Peyer's patch (tissue), 4 donors: ENCODE measurements around the gene THADA. TPM values are rescaled to one million over a fixed set of nuclear protein-coding genes. Genes with fewer than 3 reads are reported as not detected.
"Not testable (repeated sequence)": the region's sequence is repeated elsewhere in the genome, so short reads cannot be mapped to it uniquely, and the experiment has no call there.

ENCODE experiments used
- DNase-seq, 3 donors: peaks; one replicate each; pipeline ENCODE4 v3.0.0-alpha.2; 2017 to 2019
- H3K27ac ChIP-seq, 4 donors: fragments of 200-600 bp; sonication (generic); one replicate each; pipeline ENCODE4 v1.5.1; 2016 to 2019
- H3K27me3 ChIP-seq, 2 donors: fragments of 200-600 bp; sonication (generic); one replicate each; pipeline ENCODE4 v1.5.1; 2019
- H3K36me3 ChIP-seq, 3 donors: fragments of 200-600 bp; sonication (generic); one replicate each; pipeline ENCODE4 v1.5.1; 2016 to 2019
- H3K4me1 ChIP-seq, 4 donors: fragments of 200-600 bp; sonication (generic); one replicate each; pipeline ENCODE4 v1.5.1; 2016 to 2019
- H3K4me3 ChIP-seq, 4 donors: fragments of 200-600 bp; sonication (generic); 1 replicate in 3 of 4; 2 replicates in 1 of 4; pipeline ENCODE4 v1.5.1; 2016 to 2019; ENCODE audit warnings: mild to moderate bottlenecking in 1 of 4
- H3K9me3 ChIP-seq, 4 donors: fragments of 200-600 bp; sonication (generic); one replicate each; pipeline ENCODE4 v1.5.1; 2016 to 2019; ENCODE audit warnings: mild to moderate bottlenecking in 1 of 4
- CTCF ChIP-seq, 6 experiments: fragments of 450-650 bp in 4 of 6; fragments of 200-600 bp in 2 of 6; sonication (generic) in 1 of 6; IDR thresholded peaks; one replicate each; pipeline ENCODE4 v1.5.1; 2017 to 2019; ENCODE audit warnings: antibody characterized with exemption in 6 of 6, mild to moderate bottlenecking in 3 of 6, moderate library complexity in 1 of 6
- POLR2A ChIP-seq, 2 donors: fragments of 450-650 bp; IDR thresholded peaks; one replicate each; pipeline ENCODE4 v1.5.1; 2017; ENCODE audit warnings: antibody characterized with exemption in 2 of 2, mild to moderate bottlenecking in 2 of 2, moderate library complexity in 2 of 2
- total RNA-seq, 4 donors: library from RNA; depleted of rRNA; stranded (reverse); fragments of >200 nt; gene quantifications; one replicate each; pipeline ENCODE4 v1.1.0, GENCODE V29; 2016

Gene THADA
- 10 to 100 TPM; 19.3 to 76.7 (median 26.3) TPM for total RNA-seq

- Histone ChIP-seq H3K9me3 (no peaks in the 10 kb centered on the region), H3K27me3 (no peaks in the 10 kb centered on the region), H3K36me3 (peaks cover 0 to 13% (median 0%) of the 10 kb centered on the region in 3 donors), H3K4me1 (peaks cover 0 to 11% (median 4%) of the 10 kb centered on the region in 4 donors), H3K4me3 (peak within 1 kb of the TSS; percentile 74 to 90 (median 82)), H3K27ac (peak within 1 kb of the TSS; percentile 81 to 94 (median 89))
- TF ChIP-seq CTCF (IDR thresholded peaks at IDR 0.05) = no peak
- TF ChIP-seq POLR2A (IDR thresholded peaks at IDR 0.05) = peak; percentile 82 to 90
- peak; percentile 98 to 100 (median 99) for DNase-seq
These were observed at the start of gene THADA for GRCh38 chr2:43595603-43596412. THADA (minus strand) TSS chr2:43596038; CDS start chr2:43592392, 3,646 bp downstream.

- Histone ChIP-seq H3K27ac (no peak overlapping the region), H3K27me3 (no peaks in the 10 kb centered on the region), H3K4me3 (no peak overlapping the region), H3K36me3 (no peaks in the 10 kb centered on the region), H3K9me3 (no peaks in the 10 kb centered on the region), H3K4me1 (no peaks in the 10 kb centered on the region)
- no peak for DNase-seq
- TF ChIP-seq POLR2A (IDR thresholded peaks at IDR 0.05) = no peak
- no peak for TF ChIP-seq CTCF (IDR thresholded peaks at IDR 0.05)
These were observed 47.8 kb upstream of the THADA start for GRCh38 chr2:43643680-43644079.

- H3K9me3 ChIP-seq = no peaks in the 10 kb centered on the region
- no peak for TF ChIP-seq POLR2A (IDR thresholded peaks at IDR 0.05)
- no peak for TF ChIP-seq CTCF (IDR thresholded peaks at IDR 0.05)
- H3K27ac ChIP-seq = no peak overlapping the region
- H3K27me3 ChIP-seq = no peaks in the 10 kb centered on the region
- DNase-seq = no peak
- no peak overlapping the region for H3K4me3 ChIP-seq
- no peaks in the 10 kb centered on the region for H3K36me3 ChIP-seq
- H3K4me1 ChIP-seq = peaks cover 0 to 4% (median 0%) of the 10 kb centered on the region in 4 donors
These were observed 46.5 kb upstream of the THADA start for GRCh38 chr2:43642363-43642762.

- H3K36me3 ChIP-seq = no peaks in the 10 kb centered on the region
- peak; percentile 73 to 94 (median 90) for DNase-seq
- no peaks in the 10 kb centered on the region for H3K9me3 ChIP-seq
- TF ChIP-seq CTCF (IDR thresholded peaks at IDR 0.05) = no peak
- TF ChIP-seq POLR2A (IDR thresholded peaks at IDR 0.05) = no peak
- peak within 1 kb of the TSS; percentile 63 to 73 (median 65) for H3K4me3 ChIP-seq
- H3K4me1 ChIP-seq = peaks cover 0 to 18% (median 0%) of the 10 kb centered on the region in 4 donors
- no peaks in the 10 kb centered on the region for H3K27me3 ChIP-seq
- H3K27ac ChIP-seq = peak within 1 kb of the TSS; percentile 53 to 80 (median 64)
These were observed 41.4 kb upstream of the THADA start, which contains the start of gene PLEKHH2 for GRCh38 chr2:43637030-43637803. PLEKHH2 (plus strand) TSS chr2:43637260; CDS start chr2:43644674, 7,414 bp downstream.

GRCh38 chr2:43636621-43637020, 40.8 kb upstream of the THADA start:
- H3K27me3 ChIP-seq = no peaks in the 10 kb centered on the region
- TF ChIP-seq POLR2A (IDR thresholded peaks at IDR 0.05) = no peak
- TF ChIP-seq CTCF (IDR thresholded peaks at IDR 0.05) = no peak
- H3K36me3 ChIP-seq = no peaks in the 10 kb centered on the region
- peaks cover 0 to 18% (median 0%) of the 10 kb centered on the region in 4 donors for H3K4me1 ChIP-seq
- H3K4me3 ChIP-seq = peak overlapping the region; percentile 63 to 73 (median 65)
- peak in 1 of 3 donors; percentile 47 for DNase-seq
- peak overlapping the region in 1 of 4 donors; percentile 38 for H3K27ac ChIP-seq
- H3K9me3 ChIP-seq = no peaks in the 10 kb centered on the region

GRCh38 chr2:43636153-43636552, 40.3 kb upstream of the THADA start:
- H3K36me3 ChIP-seq, H3K4me3 ChIP-seq, H3K27me3 ChIP-seq, DNase-seq, H3K9me3 ChIP-seq, H3K27ac ChIP-seq: not testable (repeated sequence)
- H3K4me1 ChIP-seq = peaks cover 0 to 18% (median 0%) of the 10 kb centered on the region in 4 donors
